Measurements from ENCODE around the gene CRYBG2. TPM values are rescaled to one million over a fixed set of nuclear protein-coding genes. Genes with fewer than 3 reads are reported as not detected.
"Not testable (repeated sequence)": the region's sequence is repeated elsewhere in the genome, so short reads cannot be mapped to it uniquely, and the experiment has no call there.

CRYBG2 gene
- polyA plus RNA-seq, 1 donor from 2014 or later: 3.1 TPM

GRCh38 chr1:26307966-26308899 is 45.7 kb downstream of the CRYBG2 start:
- not testable (repeated sequence) for H3K9me3 Mint-ChIP-seq, H3K36me3 Mint-ChIP-seq, H3K27me3 Mint-ChIP-seq
- peak overlapping the region in 2 of 3 donors; percentile 92 for H3K27ac Mint-ChIP-seq
- H3K4me1 Mint-ChIP-seq: peaks cover 24 to 32% (median 31%) of the 10 kb centered on the region in 3 donors
- H3K4me3 Mint-ChIP-seq: peak overlapping the region in 3 of 4 donors; percentile 9 to 100 (median 93)

DNA sequence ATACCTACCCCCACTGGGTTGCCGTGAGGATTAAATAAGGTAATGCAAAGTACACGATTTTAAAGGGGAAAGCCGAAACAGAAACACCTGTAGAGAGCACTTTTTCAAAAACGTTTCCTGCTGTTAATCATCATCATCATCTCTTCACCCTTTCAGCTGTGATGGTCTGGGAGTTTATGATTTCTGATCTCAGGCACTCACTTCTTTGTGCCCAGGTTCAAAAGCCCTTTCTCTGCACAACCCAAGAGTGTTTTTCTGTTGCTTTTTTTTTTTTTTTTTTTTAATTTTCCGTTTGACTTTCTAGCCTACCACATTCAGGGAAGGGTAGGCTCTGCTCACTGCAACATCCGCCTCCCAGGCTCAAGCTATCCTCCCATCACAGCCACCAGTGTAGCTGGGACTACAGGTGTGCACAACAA is 46.6 kb downstream of the CRYBG2 start:
- H3K27ac Mint-ChIP-seq: peak overlapping the region; percentile 37 to 92 (median 92)
- H3K36me3 Mint-ChIP-seq: peaks cover 5% of the 10 kb centered on the region
- peak overlapping the region; percentile 91 to 100 (median 94) for H3K4me3 Mint-ChIP-seq
- no peaks in the 10 kb centered on the region for H3K9me3 Mint-ChIP-seq
- H3K4me1 Mint-ChIP-seq: peaks cover 20 to 28% (median 28%) of the 10 kb centered on the region in 3 donors
- H3K27me3 Mint-ChIP-seq: no peaks in the 10 kb centered on the region

DNA sequence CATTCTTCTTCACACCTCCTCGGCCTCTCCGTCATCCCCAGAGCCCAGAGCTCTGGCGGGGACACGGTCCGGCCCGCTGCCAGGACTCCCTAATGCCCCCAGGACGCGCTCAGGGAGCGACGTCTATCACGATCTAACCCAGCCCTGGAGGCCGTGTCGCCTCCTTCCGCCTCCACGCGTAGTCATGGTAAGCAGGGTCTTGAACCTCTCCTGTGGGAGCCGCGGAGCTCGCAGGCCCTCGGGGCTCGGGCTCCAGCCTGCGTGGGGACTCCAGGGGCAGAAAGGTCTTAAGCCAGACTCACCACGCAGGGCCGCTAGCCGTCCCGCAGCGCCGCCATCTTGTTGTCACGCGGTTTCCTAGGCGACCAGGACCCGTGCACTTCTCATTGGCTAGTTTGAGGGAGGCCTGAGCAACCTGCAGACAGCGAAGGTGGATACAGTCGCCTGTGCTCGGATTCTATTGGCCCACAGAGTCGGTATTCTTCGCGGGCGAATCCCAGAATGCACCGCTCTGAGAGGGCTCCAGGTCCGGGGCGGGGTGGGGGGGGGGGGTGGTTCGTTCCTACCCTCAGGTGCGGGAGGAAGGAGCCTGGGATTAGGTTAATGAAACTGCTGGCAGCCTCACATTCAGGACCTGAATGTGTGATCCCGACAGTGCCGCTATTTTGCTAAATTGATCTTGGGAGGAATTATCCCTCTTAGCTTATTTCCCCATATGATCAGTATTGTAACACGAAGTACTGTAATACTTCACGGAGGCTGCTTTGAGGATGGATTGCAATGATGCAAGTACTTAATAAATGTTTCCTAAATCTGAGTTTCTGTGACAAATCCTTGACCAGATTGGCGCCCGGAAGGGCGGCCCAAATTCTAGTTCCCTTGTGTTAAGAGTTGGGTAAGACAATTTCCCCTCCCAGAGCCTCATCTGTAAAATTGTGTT is 47.4 kb downstream of the CRYBG2 start, which contains the start of gene UBXN11:
Gene UBXN11, minus strand, starts transcription at position 347 of the 940 bp plus-strand sequence. CDS start 3,753 bp downstream, outside the sequence.
- Mint-ChIP-seq H3K27me3 (no peaks in the 10 kb centered on the region), H3K4me3 (peak within 1 kb of the TSS; percentile 93 to 100 (median 97)), H3K36me3 (peaks cover 3% of the 10 kb centered on the region), H3K9me3 (no peaks in the 10 kb centered on the region), H3K27ac (peak within 1 kb of the TSS; percentile 92 to 98 (median 96)), H3K4me1 (peaks cover 20 to 24% (median 23%) of the 10 kb centered on the region in 3 donors)

DNA sequence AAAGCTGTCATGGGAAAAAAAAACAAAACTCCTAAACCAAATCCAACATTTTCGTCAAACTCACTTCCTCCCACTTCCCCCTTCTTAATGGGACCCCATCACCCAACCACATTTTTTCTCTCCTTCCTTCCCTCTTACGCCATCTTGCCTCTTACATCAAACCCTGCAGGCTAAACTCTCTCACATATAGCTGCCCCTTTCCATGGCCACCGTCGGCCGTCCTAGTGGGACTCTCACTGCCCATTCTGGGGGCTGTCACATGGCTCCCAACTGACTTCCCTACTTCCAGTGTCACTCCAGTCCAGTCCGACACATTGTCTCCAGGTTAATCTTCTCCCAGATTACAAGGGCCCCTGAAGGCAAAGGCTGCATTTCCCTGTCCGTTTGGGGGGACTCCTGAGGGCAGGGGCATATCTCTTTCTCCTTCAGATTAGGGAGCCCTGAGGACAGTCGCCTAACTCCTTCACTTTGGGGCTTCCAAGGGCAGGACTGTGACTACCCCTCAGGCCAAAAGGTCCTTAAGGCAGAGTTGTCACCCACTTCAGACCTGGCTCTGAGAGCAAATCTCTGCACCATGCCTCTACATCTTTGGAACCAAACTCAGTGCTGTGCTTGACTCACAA is 48.2 kb downstream of the CRYBG2 start:
- Mint-ChIP-seq H3K4me3 (peak overlapping the region; percentile 93 to 100 (median 97)), H3K27ac (peak overlapping the region; percentile 92 to 98 (median 96)), H3K4me1 (peaks cover 20 to 24% (median 23%) of the 10 kb centered on the region in 3 donors), H3K9me3 (no peaks in the 10 kb centered on the region), H3K27me3 (no peaks in the 10 kb centered on the region), H3K36me3 (peaks cover 3% of the 10 kb centered on the region)

DNA sequence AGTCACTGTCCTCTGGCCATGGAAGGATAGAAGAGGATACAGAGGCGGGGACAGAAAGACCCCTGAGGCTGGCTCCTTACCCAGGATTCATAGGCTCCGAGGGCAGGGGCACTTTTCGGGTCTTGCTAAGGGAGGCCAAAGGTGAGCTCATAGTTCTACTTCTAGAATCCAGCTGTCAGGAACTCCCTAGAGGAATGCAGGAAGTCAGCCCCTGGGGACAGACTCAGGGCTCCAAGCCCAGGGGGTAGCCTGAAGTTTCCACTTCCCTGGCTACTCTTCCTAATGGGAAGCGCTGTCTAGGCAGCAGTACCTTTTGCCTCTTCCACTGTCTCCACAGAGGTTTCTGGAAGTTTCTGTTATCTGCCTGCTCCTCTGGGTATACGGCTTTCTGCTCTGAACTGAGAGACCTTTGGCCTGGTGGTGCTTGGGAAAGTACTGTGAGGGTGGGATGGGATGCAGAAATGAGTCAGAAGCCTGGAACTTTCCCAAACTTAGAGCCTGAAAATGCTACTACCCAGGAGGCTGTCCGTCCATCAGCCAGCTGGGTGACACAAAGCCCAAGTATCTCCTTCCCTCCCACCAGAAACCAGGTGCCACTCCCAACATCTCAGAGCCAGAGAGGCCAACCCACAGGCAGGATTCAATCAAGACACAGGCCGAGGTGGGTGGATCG is 51.1 kb downstream of the CRYBG2 start:
- H3K27me3 Mint-ChIP-seq: no peaks in the 10 kb centered on the region
- H3K4me1 Mint-ChIP-seq: peaks cover 20 to 32% (median 26%) of the 10 kb centered on the region in 3 donors
- H3K9me3 Mint-ChIP-seq: no peaks in the 10 kb centered on the region
- H3K4me3 Mint-ChIP-seq: peak overlapping the region in 2 of 4 donors; percentile 7 to 20
- H3K36me3 Mint-ChIP-seq: peaks cover 3% of the 10 kb centered on the region
- H3K27ac Mint-ChIP-seq: no peak overlapping the region

DNA sequence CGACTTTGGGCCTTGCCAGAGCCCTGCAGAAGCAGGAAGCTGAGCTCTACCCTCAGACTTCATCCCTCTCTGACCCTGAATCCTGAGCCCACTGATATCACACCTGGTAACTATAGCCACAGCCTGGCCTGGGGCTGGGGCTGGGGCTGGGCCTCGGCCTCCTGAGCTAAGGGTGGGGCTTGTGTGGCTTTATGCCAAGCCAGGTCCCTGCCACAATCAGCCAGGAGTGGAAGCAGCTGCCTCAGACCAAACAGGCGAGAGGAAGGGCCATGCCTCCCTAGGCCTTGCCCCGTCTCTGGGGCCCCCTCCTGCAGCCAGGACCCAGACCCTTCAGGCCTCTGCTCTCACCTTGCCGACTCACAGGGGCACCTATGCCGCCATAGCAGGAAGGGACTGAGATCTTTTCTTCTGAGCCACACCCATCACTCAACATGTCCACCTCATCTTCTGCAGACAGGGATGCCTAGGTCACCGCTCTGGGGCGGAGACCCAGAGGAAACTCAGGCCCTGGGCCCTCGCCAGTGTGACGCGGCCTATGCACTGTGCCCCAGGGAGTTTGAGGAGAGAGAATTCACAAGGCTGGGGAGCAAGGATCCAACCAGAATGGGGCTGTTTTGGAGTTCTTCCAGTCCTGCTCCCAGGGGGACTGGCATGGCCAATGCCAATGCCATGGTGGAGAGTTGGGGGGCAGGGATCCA is 53.2 kb downstream of the CRYBG2 start:
- Mint-ChIP-seq H3K4me3 (no peak overlapping the region), H3K27me3 (no peaks in the 10 kb centered on the region), H3K4me1 (peaks cover 5 to 15% (median 8%) of the 10 kb centered on the region in 3 donors), H3K9me3 (no peaks in the 10 kb centered on the region), H3K27ac (no peak overlapping the region), H3K36me3 (no peaks in the 10 kb centered on the region)

- Mint-ChIP-seq H3K4me3 (no peak overlapping the region), H3K27ac (no peak overlapping the region), H3K36me3 (peaks cover 2% of the 10 kb centered on the region), H3K4me1 (peaks cover 9 to 20% (median 13%) of the 10 kb centered on the region in 3 donors), H3K27me3 (no peaks in the 10 kb centered on the region), H3K9me3 (no peaks in the 10 kb centered on the region)
These were observed 56.2 kb downstream of the CRYBG2 start for GRCh38 chr1:26297791-26298124.

GRCh38 chr1:26297057-26297790 is 56.7 kb downstream of the CRYBG2 start:
- Mint-ChIP-seq H3K4me3 (no peak overlapping the region), H3K4me1 (peaks cover 11 to 21% (median 16%) of the 10 kb centered on the region in 3 donors), H3K27me3 (no peaks in the 10 kb centered on the region), H3K36me3 (peaks cover 2% of the 10 kb centered on the region), H3K27ac (no peak overlapping the region), H3K9me3 (no peaks in the 10 kb centered on the region)

DNA sequence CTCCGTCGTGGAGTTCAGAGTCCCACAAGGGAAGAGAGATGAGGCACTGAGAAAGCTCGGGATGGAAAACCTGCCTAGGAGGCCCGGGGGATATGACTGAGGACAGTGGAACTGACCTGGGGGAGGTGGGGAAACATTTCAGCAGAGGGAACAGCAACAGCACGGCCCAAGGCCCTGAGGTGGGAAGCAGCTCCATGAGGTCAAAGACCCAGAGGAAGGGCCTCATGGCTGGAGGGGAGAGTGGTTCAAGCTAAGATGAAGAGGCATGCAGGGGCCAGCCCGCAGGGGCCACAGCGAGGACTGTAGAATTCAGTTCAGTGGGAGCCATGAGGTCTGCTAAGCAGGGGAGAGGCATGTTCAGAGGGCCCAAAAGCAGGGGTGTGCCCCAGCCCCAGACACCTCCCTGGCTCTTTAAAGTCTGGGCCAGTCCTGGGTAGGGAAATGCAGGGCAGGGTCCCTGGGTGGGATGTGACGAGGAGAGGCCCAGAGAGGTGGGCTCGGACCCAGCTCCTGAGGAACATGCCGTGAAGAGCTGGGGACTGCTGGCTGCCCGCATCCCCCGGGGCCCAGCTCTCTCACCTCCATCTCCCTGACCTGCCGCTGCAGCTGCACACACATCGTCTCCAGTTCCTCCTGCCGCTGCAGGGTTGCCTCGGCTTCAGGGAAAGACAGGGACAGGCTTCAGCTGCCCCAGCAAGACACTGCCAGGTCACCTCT is 57.4 kb downstream of the CRYBG2 start:
- Mint-ChIP-seq H3K36me3 (peaks cover 2% of the 10 kb centered on the region), H3K27me3 (no peaks in the 10 kb centered on the region), H3K27ac (no peak overlapping the region), H3K4me3 (no peak overlapping the region), H3K4me1 (peaks cover 16 to 28% (median 20%) of the 10 kb centered on the region in 3 donors), H3K9me3 (no peaks in the 10 kb centered on the region)

- peak overlapping the region in 2 of 3 donors; percentile 47 to 73 for H3K27ac Mint-ChIP-seq
- no peaks in the 10 kb centered on the region for H3K27me3 Mint-ChIP-seq
- no peaks in the 10 kb centered on the region for H3K9me3 Mint-ChIP-seq
- peaks cover 20 to 38% (median 23%) of the 10 kb centered on the region in 3 donors for H3K4me1 Mint-ChIP-seq
- H3K36me3 Mint-ChIP-seq: peaks cover 2% of the 10 kb centered on the region
- peak overlapping the region in 2 of 4 donors; percentile 36 to 42 for H3K4me3 Mint-ChIP-seq
These were observed 58.5 kb downstream of the CRYBG2 start for GRCh38 chr1:26295194-26296138.

- H3K27ac Mint-ChIP-seq: peak overlapping the region; percentile 31 to 65 (median 53)
- peaks cover 2% of the 10 kb centered on the region for H3K36me3 Mint-ChIP-seq
- peaks cover 24 to 42% (median 35%) of the 10 kb centered on the region in 3 donors for H3K4me1 Mint-ChIP-seq
These were observed 59.9 kb downstream of the CRYBG2 start for GRCh38 chr1:26293911-26294463.

More at GRCh38 chr1:26293911-26294463, 59.9 kb downstream of the CRYBG2 start:
- Mint-ChIP-seq H3K4me3 (peak overlapping the region in 1 of 4 donors; percentile 68), H3K9me3 (no peaks in the 10 kb centered on the region), H3K27me3 (no peaks in the 10 kb centered on the region)

Data from IgD-negative memory B cell (primary cell).